Panc1 (cell line): ENCODE results near the gene PIGU. TPM values are rescaled to one million over a fixed set of nuclear protein-coding genes. Genes with fewer than 3 reads are reported as not detected.
A peak's percentile ranks its signal among the peaks of the same experiment; 100 is the strongest.

Source experiments
- ATAC-seq: fragments of 200-7000 bp; cut with Tn5 transposase; 2 replicates; pipeline ENCODE4 v1.9.1; 2020; ENCODE audit warnings: mild to moderate bottlenecking, moderate library complexity
- BruUV-seq: library from RNA; stranded (reverse); fragments of 400-500 nt; replicated peaks from 2 replicates; lab custom pipeline; 2021; lab: Mats Ljungman, UMichigan
- CTCF ChIA-PET: fragments of 300-600 bp; sonication (Branson Sonifier 250); formaldehyde crosslinking; loops from one replicate; lab custom pipeline; 2022; ENCODE audit warnings: antibody characterized with exemption; lab: Charles Lee
- POLR2A ChIA-PET: fragments of 300-600 bp; sonication (Branson Sonifier 250); formaldehyde crosslinking; loops from one replicate; lab custom pipeline; 2022; ENCODE audit warnings: antibody characterized with exemption; lab: Charles Lee
- DNase-seq: peaks from one replicate; pipeline ENCODE4 v3.0.0-alpha.2; 2010; ENCODE audit warnings: low read depth, low spot score
- H3K27ac ChIP-seq: 2 replicates; pipeline ENCODE4 v1.5.1; 2011; ENCODE audit warnings: mild to moderate bottlenecking, low read length, inconsistent platforms
- H3K27me3 ChIP-seq: fragments of 200-500 bp; sonication (Bioruptor generic); 2 replicates; pipeline ENCODE4 v1.6.0; 2014; ENCODE audit warnings: low read length, inconsistent platforms; ENCODE audit not compliant: control insufficient read depth, insufficient read depth
- H3K36me3 ChIP-seq: fragments of 200-500 bp; sonication (Bioruptor generic); 2 replicates; pipeline ENCODE4 v1.5.1; 2014; ENCODE audit warnings: inconsistent platforms, mild to moderate bottlenecking, low read length, moderate library complexity; ENCODE audit not compliant: control insufficient read depth, insufficient read depth
- H3K4me1 ChIP-seq: 2 replicates; pipeline ENCODE4 v1.5.1; 2011; ENCODE audit warnings: inconsistent platforms, mild to moderate bottlenecking, low read length, moderate library complexity; ENCODE audit not compliant: control insufficient read depth, insufficient read depth
- H3K4me3 ChIP-seq, 2 experiments: 2 replicates each; pipeline ENCODE4 v1.5.1; 2011 to 2012; ENCODE audit warnings: low read depth in 2 of 2, low read length in 2 of 2, mild to moderate bottlenecking in 2 of 2, inconsistent platforms in 1 of 2, moderate library complexity in 1 of 2
- H3K9me3 ChIP-seq: fragments of 200-500 bp; sonication (Bioruptor generic); 2 replicates; pipeline ENCODE4 v1.5.1; 2014; ENCODE audit warnings: low read depth, mild to moderate bottlenecking, inconsistent platforms, low read length, moderate library complexity; ENCODE audit not compliant: control insufficient read depth, insufficient read depth
- POLR2AphosphoS5 ChIP-seq: IDR thresholded peaks from 2 replicates; pipeline ENCODE4 v1.6.1; 2012; ENCODE audit warnings: mild to moderate bottlenecking, low read depth, low read length, moderate library complexity
- SIN3A ChIP-seq: IDR thresholded peaks from 2 replicates; pipeline ENCODE4 v1.6.1; 2012; ENCODE audit warnings: low read depth, mild to moderate bottlenecking, low read length, moderate library complexity, borderline replicate concordance; ENCODE audit not compliant: insufficient read depth
- TCF7L2 ChIP-seq: IDR thresholded peaks from 2 replicates; pipeline ENCODE4 v1.6.1; 2011; ENCODE audit warnings: mild to moderate bottlenecking, low read depth, low read length, inconsistent platforms
- in situ Hi-C: cut with HindIII; loops from 2 replicates; pipeline ENCODE4 v1.10.0; 2016; ENCODE audit warnings: low sequenced_read_pairs, low pct_unique_long_range_greater_than_20kb
- intact Hi-C: fragments of 100-400 bp; cut with micrococcal nuclease; formaldehyde crosslinking; loops from one replicate; pipeline ENCODE4 v1.10.0; 2022; ENCODE audit not compliant: unreplicated experiment
- total RNA-seq: library from RNA; stranded (reverse); gene quantifications from one replicate; pipeline ENCODE4 v1.2.1, GENCODE V29; 2021; ENCODE audit not compliant: unreplicated experiment
- TF ChIP-seq, protein P1 (sequence below), 2 experiments: IDR thresholded peaks; 2 replicates each; pipeline ENCODE4 v1.6.1; 2011 to 2012; ENCODE audit warnings: low read depth in 2 of 2, control low read depth in 1 of 2, low read length in 1 of 2, mild to moderate bottlenecking in 1 of 2, moderate library complexity in 1 of 2; ENCODE audit not compliant: insufficient read depth in 1 of 2
- TF ChIP-seq, protein P2 (sequence below): fragments of 450-650 bp; IDR thresholded peaks from 2 replicates; pipeline ENCODE4 v1.5.1; 2017; ENCODE audit warnings: mild to moderate bottlenecking

The PIGU gene
- total RNA-seq, 1 experiment from 2014 or later, result 22.9 TPM

DNA sequence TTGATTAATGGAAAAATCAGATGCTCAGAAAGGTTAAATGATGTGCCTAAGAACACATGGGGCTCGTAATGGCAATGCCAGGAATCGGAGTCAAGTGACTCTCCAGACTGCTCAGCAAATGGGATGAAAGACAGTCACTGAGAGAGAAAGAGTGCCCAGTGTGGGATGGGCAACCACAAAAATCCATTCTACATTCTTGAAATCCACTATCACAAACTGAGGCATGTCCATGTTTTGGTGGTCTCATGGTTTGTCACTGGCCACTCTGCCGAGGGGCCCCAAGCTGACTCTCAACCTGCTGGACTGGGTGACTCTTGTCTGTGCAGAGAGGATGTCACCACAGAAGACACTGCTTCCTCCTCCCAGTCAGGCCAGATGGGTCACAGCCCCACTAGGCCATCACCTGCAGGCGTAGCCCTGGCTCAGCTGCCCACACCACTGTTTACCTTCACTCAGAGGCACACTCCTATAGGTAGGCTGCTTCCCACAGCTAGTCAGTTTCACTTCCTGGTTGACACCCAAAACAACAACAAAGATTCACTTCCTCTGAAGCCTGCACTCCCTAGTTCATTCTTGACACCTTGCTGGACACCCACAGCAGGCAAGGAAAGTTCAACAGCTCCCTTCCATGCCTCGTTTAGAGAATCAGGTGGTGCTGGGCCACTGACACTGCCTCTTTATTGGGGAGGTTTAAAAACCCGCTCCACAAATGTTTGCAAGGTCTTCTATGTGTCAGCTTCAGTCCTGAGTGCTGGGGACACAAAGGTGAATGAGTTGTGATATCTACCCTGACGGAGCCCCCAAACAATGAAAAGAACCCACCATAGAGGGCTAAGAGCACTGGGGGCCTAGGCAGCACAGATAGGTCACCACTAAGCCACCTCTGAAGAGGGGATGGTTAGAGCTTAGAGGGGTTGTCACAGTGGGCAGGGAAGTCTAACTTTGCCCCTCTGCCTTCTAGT is 96.6 kb downstream of the PIGU start:
- ChIA-PET POLR2A (no interaction called here), CTCF (interaction anchor here (0.6 to 1.4 kb wide), 2 partner anchors 118 to 185 kb away, joined by 4 to 9 read pairs; no protein-coding TSS in a partner anchor)
- no peaks in the 10 kb centered on the region for H3K4me1 ChIP-seq
- TF ChIP-seq TCF7L2, result no peak
- no peak for TF ChIP-seq POLR2AphosphoS5
- TF ChIP-seq SIN3A, result no peak
- TF ChIP-seq, protein P1, sequence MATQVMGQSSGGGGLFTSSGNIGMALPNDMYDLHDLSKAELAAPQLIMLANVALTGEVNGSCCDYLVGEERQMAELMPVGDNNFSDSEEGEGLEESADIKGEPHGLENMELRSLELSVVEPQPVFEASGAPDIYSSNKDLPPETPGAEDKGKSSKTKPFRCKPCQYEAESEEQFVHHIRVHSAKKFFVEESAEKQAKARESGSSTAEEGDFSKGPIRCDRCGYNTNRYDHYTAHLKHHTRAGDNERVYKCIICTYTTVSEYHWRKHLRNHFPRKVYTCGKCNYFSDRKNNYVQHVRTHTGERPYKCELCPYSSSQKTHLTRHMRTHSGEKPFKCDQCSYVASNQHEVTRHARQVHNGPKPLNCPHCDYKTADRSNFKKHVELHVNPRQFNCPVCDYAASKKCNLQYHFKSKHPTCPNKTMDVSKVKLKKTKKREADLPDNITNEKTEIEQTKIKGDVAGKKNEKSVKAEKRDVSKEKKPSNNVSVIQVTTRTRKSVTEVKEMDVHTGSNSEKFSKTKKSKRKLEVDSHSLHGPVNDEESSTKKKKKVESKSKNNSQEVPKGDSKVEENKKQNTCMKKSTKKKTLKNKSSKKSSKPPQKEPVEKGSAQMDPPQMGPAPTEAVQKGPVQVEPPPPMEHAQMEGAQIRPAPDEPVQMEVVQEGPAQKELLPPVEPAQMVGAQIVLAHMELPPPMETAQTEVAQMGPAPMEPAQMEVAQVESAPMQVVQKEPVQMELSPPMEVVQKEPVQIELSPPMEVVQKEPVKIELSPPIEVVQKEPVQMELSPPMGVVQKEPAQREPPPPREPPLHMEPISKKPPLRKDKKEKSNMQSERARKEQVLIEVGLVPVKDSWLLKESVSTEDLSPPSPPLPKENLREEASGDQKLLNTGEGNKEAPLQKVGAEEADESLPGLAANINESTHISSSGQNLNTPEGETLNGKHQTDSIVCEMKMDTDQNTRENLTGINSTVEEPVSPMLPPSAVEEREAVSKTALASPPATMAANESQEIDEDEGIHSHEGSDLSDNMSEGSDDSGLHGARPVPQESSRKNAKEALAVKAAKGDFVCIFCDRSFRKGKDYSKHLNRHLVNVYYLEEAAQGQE (IDR thresholded peaks at IDR 0.05; ENCODE audit: insufficient read depth in 1 of 2, low read depth in 2 of 2, low read length in 1 of 2), result no peak
- no peaks in the 10 kb centered on the region for H3K9me3 ChIP-seq
- in situ Hi-C loops (no loop called here), intact Hi-C loops (no loop called here)
- DNase-seq (no peak), ATAC-seq (no peak)
- no peaks in the 10 kb centered on the region for H3K27me3 ChIP-seq
- no peak overlapping the region for H3K4me3 ChIP-seq
- BruUV-seq, result no TSS peak
- no peak overlapping the region for H3K27ac ChIP-seq
- no peaks in the 10 kb centered on the region; the same call in 1 of the 2 replicates for H3K36me3 ChIP-seq

DNA sequence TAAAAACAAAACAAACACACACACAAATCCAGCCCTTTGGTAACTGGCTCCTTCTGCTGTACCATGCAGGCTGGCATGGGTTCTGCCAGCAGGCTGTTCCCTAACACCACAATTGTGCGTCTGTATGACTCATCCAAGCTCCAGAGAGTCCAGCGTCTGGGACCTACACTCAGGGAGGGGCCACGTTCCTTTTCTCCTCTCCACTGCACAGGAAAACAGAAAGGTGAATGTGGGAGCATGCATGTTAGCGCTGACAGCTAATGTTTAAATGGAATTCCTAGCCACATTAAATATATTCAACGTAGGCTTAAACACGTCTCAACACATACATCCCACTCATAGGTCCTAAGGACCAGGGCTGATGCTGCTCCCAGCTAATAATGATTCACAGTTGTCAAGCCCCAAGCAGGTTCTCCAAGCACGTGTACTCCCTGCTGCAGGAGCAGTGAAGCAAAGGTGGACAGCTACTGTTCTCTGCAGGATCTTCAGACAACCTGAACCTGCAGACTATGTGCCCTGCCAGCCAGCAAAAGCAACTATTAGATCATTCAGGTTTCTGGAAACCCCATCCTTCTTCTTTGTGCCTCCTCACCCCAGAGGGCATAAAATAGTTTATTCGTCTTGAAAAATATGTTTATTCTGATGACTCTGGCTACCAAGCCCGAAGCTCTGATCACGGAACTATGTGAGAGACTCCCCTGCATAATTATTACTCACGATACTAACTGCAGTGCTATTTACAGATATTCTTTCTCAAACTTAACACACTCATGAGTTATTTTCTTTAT is 97.5 kb downstream of the PIGU start:
- Histone ChIP-seq H3K27ac (no peak overlapping the region), H3K27me3 (no peaks in the 10 kb centered on the region), H3K36me3 (no peaks in the 10 kb centered on the region; the same call in 1 of the 2 replicates), H3K9me3 (no peaks in the 10 kb centered on the region), H3K4me3 (no peak overlapping the region), H3K4me1 (no peaks in the 10 kb centered on the region)
- no peak for DNase-seq
- TF ChIP-seq, protein P2, sequence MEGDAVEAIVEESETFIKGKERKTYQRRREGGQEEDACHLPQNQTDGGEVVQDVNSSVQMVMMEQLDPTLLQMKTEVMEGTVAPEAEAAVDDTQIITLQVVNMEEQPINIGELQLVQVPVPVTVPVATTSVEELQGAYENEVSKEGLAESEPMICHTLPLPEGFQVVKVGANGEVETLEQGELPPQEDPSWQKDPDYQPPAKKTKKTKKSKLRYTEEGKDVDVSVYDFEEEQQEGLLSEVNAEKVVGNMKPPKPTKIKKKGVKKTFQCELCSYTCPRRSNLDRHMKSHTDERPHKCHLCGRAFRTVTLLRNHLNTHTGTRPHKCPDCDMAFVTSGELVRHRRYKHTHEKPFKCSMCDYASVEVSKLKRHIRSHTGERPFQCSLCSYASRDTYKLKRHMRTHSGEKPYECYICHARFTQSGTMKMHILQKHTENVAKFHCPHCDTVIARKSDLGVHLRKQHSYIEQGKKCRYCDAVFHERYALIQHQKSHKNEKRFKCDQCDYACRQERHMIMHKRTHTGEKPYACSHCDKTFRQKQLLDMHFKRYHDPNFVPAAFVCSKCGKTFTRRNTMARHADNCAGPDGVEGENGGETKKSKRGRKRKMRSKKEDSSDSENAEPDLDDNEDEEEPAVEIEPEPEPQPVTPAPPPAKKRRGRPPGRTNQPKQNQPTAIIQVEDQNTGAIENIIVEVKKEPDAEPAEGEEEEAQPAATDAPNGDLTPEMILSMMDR, result no peak; the same call in 1 of the 2 replicates
- TF ChIP-seq TCF7L2 (no peak), SIN3A (no peak), POLR2AphosphoS5 (no peak)
- TF ChIP-seq, protein P1 (IDR thresholded peaks at IDR 0.05; ENCODE audit: insufficient read depth in 1 of 2, low read depth in 2 of 2, low read length in 1 of 2), result no peak
- intact Hi-C loops, result no loop called here
- ATAC-seq, result peak; percentile 90
- ChIA-PET POLR2A (no interaction called here), CTCF (interaction anchor here (0.7 to 1.4 kb wide), 3 partner anchors 20 to 190 kb away, joined by 3 to 4 read pairs (median 3); no protein-coding TSS in a partner anchor)
- in situ Hi-C loops, result no loop called here
- BruUV-seq, result no TSS peak
